Endodermal cell (in vitro differentiated cells): Measurements from ENCODE around the gene TEX44. TPM values are rescaled to one million over a fixed set of nuclear protein-coding genes. Genes with fewer than 3 reads are reported as not detected.
A peak's percentile ranks its signal among the peaks of the same experiment; 100 is the strongest.

ENCODE experiments used
- DNase-seq: peaks from one replicate; pipeline ENCODE4 v3.0.0-alpha.2; 2017
- H3K27ac ChIP-seq: 2 replicates; pipeline ENCODE4 v1.5.1; 2013; ENCODE audit warnings: mild to moderate bottlenecking, low read depth, low read length, moderate library complexity
- H3K27me3 ChIP-seq: 2 replicates; pipeline ENCODE4 v1.6.1; 2013; ENCODE audit warnings: mild to moderate bottlenecking, low read length, moderate library complexity; ENCODE audit not compliant: insufficient read depth, control insufficient read depth, poor library complexity, severe bottlenecking
- H3K36me3 ChIP-seq: 2 replicates; pipeline ENCODE4 v1.7.0; 2013; ENCODE audit warnings: mild to moderate bottlenecking, low read length, moderate library complexity; ENCODE audit not compliant: control insufficient read depth, insufficient read depth
- H3K4me1 ChIP-seq: one replicate; pipeline ENCODE4 v1.7.0; 2013; ENCODE audit warnings: low read length; ENCODE audit not compliant: control insufficient read depth, insufficient read depth
- H3K4me3 ChIP-seq: 2 replicates; pipeline ENCODE4 v1.5.1; 2013; ENCODE audit warnings: mild to moderate bottlenecking, low read length, moderate library complexity
- H3K9ac ChIP-seq: 2 replicates; pipeline ENCODE4 v1.6.1; 2013; ENCODE audit warnings: mild to moderate bottlenecking, low read length, moderate library complexity; ENCODE audit not compliant: poor library complexity, severe bottlenecking; ENCODE audit errors: extremely low read depth
- H3K9me3 ChIP-seq: 2 replicates; pipeline ENCODE4 v1.6.1; 2013; ENCODE audit warnings: mild to moderate bottlenecking, low read length, moderate library complexity; ENCODE audit not compliant: control insufficient read depth
- H3K27ac Mint-ChIP-seq: 2 replicates; pipeline ENCODE4 v1.8.0; 2020; ENCODE audit warnings: mixed read lengths
- H3K27me3 Mint-ChIP-seq: 2 replicates; pipeline ENCODE4 v1.8.0; 2021; ENCODE audit warnings: mild to moderate bottlenecking, mixed read lengths; ENCODE audit not compliant: insufficient read depth
- H3K36me3 Mint-ChIP-seq: 2 replicates; pipeline ENCODE4 v1.8.0; 2020; ENCODE audit warnings: low read depth, mixed read lengths
- H3K4me1 Mint-ChIP-seq: 2 replicates; pipeline ENCODE4 v1.8.0; 2020; ENCODE audit warnings: mixed read lengths
- H3K4me3 Mint-ChIP-seq: 2 replicates; pipeline ENCODE4 v1.8.0; 2020; ENCODE audit warnings: mild to moderate bottlenecking, moderate library complexity, mixed read lengths
- H3K9me3 Mint-ChIP-seq: 2 replicates; pipeline ENCODE4 v1.8.0; 2020; ENCODE audit warnings: mild to moderate bottlenecking, mixed read lengths
- WGBS, 2 experiments: methylation state at CpG; one replicate each; pipeline versions ENCODE4 v1.1.5 to v1.1.7; 2013; ENCODE audit warnings: missing lambda C conversion rate in 2 of 2, mixed read lengths in 1 of 2; ENCODE audit not compliant: insufficient coverage in 1 of 2, insufficient read length in 1 of 2; 5-methylcytosine and 5-hydroxymethylcytosine counted together
- total RNA-seq, 2 donors: library from RNA; stranded (reverse); fragmentation: NEBNext Ultra II Directional in 1 of 2; extraction: Animal tissue kit (Norgen Biotek cat#: 25700) in 1 of 2; gene quantifications; 2 replicates in 1 of 2; 3 replicates in 1 of 2; pipeline ENCODE4 v1.2.1, GENCODE V29; 2021
- TF ChIP-seq, protein P1 (sequence below): fragments of 200-600 bp; sonication (generic); conservative IDR thresholded peaks from 2 replicates; pipeline ENCODE4 v1.5.0; 2021; ENCODE audit warnings: antibody characterized with exemption, mild to moderate bottlenecking

The TEX44 gene
- total RNA-seq, 2 donors from 2014 or later, result not detected

DNA sequence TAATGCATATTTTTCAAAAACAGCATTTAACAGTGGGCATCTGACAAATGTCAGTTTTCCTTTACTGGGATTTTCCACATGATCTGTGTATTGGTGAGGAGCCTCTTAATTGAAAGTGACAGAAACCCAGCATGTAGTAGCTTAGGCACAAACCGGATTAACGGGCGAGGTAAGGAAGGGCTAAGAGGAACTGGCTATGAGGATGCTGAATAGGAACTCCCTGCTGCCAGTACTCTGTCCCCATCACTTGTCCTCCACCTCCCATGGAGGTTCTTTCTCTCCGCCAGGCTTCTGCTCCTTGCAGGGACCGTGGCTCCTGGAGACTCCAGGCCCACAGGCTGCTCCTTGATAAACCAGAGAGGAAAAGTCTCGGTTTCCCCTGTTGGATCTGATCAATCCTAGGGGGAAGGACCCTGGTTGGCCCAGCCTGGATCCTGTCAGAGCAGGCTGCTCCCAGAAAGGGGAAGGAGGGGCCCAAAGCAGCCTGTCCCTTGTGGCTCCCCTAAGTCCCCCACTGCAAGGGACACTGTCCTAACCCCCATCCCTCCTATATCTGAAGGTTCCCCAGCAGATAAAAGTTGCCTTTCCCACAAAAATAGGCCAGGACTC, 10.3 kb downstream of the TEX44 start:
- WGBS, 2 experiments, result 73 to 82% methylated on average over 5 to 6 of the region's 6 CpGs
- H3K27ac Mint-ChIP-seq, result no peak overlapping the region
- Histone ChIP-seq H3K36me3 (no peaks in the 10 kb centered on the region), H3K27me3 (peaks cover 13% of the 10 kb centered on the region), H3K27ac (peak overlapping the region; percentile 99), H3K9me3 (no peaks in the 10 kb centered on the region), H3K4me3 (no peak overlapping the region), H3K4me1 (peaks cover 13% of the 10 kb centered on the region), H3K9ac (no peak overlapping the region)
- H3K36me3 Mint-ChIP-seq, result no peaks in the 10 kb centered on the region
- H3K4me1 Mint-ChIP-seq, result peaks cover 11% of the 10 kb centered on the region
- TF ChIP-seq, protein P1, sequence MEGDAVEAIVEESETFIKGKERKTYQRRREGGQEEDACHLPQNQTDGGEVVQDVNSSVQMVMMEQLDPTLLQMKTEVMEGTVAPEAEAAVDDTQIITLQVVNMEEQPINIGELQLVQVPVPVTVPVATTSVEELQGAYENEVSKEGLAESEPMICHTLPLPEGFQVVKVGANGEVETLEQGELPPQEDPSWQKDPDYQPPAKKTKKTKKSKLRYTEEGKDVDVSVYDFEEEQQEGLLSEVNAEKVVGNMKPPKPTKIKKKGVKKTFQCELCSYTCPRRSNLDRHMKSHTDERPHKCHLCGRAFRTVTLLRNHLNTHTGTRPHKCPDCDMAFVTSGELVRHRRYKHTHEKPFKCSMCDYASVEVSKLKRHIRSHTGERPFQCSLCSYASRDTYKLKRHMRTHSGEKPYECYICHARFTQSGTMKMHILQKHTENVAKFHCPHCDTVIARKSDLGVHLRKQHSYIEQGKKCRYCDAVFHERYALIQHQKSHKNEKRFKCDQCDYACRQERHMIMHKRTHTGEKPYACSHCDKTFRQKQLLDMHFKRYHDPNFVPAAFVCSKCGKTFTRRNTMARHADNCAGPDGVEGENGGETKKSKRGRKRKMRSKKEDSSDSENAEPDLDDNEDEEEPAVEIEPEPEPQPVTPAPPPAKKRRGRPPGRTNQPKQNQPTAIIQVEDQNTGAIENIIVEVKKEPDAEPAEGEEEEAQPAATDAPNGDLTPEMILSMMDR, result no peak
- H3K9me3 Mint-ChIP-seq, result no peaks in the 10 kb centered on the region
- no peak overlapping the region for H3K4me3 Mint-ChIP-seq
- DNase-seq, result peak; percentile 59
- peaks cover 6% of the 10 kb centered on the region for H3K27me3 Mint-ChIP-seq

DNA sequence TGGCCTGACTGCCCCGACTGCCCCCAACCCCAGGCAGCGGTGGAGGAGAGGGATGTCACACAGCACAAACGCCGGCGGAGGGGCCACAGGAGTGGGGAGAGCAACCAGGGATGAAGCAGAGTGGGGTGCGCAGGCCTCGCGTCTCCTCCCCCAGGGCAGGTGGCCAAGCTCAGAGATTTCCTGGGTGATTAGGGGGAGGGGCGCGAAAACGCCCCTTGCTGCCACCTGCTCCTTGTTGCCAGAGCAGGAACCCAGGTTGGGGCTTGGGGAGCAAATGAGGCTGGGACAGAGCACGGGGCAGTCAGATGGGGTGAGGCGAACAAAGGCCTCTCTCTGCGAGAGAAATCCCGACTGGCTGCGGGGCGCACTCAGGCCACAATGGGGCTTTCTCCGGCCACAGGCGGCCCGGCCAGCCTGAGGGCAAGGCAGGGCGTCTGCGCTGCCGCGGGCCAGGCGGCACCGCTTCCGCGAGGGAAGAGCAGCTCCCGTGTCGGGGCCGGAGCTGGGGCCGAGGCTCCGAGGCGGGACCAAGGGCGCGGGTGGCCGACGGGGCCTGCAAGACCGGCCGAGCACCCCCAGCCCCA, 11.5 kb downstream of the TEX44 start:
- Mint-ChIP-seq H3K9me3 (no peaks in the 10 kb centered on the region), H3K4me3 (peak overlapping the region; percentile 42), H3K27me3 (peaks cover 6% of the 10 kb centered on the region), H3K4me1 (peaks cover 11% of the 10 kb centered on the region), H3K36me3 (no peaks in the 10 kb centered on the region), H3K27ac (peak overlapping the region; percentile 77)
- no peaks in the 10 kb centered on the region for H3K9me3 ChIP-seq
- H3K4me3 ChIP-seq, result peak overlapping the region; percentile 58
- no peaks in the 10 kb centered on the region for H3K36me3 ChIP-seq
- peaks cover 13% of the 10 kb centered on the region for H3K27me3 ChIP-seq
- DNase-seq, result peak; percentile 84
- 0 to 25% methylated on average over 1 to 40 of the region's 40 CpGs for WGBS, 2 experiments
- peaks cover 13% of the 10 kb centered on the region for H3K4me1 ChIP-seq
- peak overlapping the region; percentile 99 for H3K27ac ChIP-seq
- H3K9ac ChIP-seq, result peak overlapping the region; percentile 85
- TF ChIP-seq, protein P1, result no peak

DNA sequence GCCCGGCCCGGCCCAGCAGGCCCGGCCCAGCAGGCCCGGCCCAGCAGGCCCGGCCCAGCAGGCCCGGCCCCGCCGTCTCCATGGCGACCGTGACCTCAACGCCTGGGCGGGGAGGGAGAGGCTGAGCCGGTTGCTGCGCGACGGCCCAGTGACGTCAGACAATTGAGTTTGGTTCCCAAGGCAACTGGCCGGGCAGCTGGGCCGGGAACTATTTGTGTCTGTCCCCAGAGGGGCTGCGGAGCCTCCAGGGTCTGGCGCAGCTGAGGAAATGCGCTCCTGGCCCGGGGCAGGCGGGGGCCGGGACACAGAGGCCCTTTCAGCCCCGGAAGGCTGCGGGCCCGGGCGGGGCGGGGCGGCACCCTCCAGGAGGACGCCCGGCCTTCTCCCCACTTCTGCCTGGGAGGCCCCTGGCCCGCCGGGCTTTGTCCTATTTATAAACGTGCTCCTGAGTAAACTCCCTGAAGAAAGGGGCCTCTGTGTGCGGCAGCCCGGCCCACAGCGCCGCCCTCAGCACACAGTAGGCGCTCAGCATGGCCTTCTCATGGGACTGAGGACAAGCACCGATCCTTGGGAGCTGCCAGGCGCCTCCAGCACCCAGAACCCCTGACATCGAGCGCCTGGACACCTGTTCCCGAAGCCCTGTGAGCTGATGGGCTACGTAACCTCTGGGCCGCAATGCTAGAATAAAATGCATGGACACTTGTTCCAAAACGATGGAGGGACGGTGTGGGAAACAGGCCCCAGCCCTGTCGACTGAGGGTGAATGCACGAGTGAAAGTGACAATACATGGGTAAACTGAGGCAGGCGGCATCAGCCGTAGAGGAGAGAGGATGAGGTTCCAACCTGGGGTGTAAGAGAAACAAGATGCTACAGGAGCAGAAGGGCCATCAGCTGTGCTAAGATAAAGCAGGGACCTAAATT, 12.3 kb downstream of the TEX44 start:
- WGBS, 2 experiments, result 23 to 37% methylated on average over 31 to 54 of the region's 54 CpGs
- Histone ChIP-seq H3K27ac (peak overlapping the region; percentile 99), H3K36me3 (no peaks in the 10 kb centered on the region), H3K9ac (peak overlapping the region; percentile 85), H3K4me3 (no peak overlapping the region), H3K9me3 (no peaks in the 10 kb centered on the region), H3K27me3 (peaks cover 13% of the 10 kb centered on the region), H3K4me1 (peaks cover 13% of the 10 kb centered on the region)
- Mint-ChIP-seq H3K27ac (peak overlapping the region; percentile 89), H3K9me3 (no peaks in the 10 kb centered on the region), H3K4me1 (peaks cover 11% of the 10 kb centered on the region), H3K36me3 (no peaks in the 10 kb centered on the region), H3K27me3 (peaks cover 6% of the 10 kb centered on the region), H3K4me3 (peak overlapping the region; percentile 42)
- DNase-seq, result peak; percentile 99
- TF ChIP-seq, protein P1, result peak; percentile 28
